RWPE2 (cell line): ENCODE measurements around the gene FANK1.
"Not testable (repeated sequence)": the region's sequence is repeated elsewhere in the genome, so short reads cannot be mapped to it uniquely, and the experiment has no call there.

Source experiments
- ATAC-seq: fragments of 200-7000 bp; cut with Tn5 transposase; 3 replicates; pipeline ENCODE4 v1.9.1; 2021; ENCODE audit warnings: low read depth
- DNase-seq: peaks from one replicate; pipeline ENCODE4 v3.0.0-alpha.2; 2020; ENCODE audit warnings: low spot score
- H3K27ac ChIP-seq: fragments of 450-650 bp; 2 replicates; pipeline ENCODE4 v1.5.1; 2017; ENCODE audit warnings: mild to moderate bottlenecking; ENCODE audit not compliant: poor library complexity, severe bottlenecking
- H3K27me3 ChIP-seq: fragments of 250-450 bp; sonication (Bioruptor Pico); 2 replicates; pipeline ENCODE4 v1.5.1; 2021; ENCODE audit warnings: mild to moderate bottlenecking, moderate library complexity; ENCODE audit not compliant: insufficient read depth, poor library complexity, severe bottlenecking
- H3K36me3 ChIP-seq: fragments of 250-450 bp; sonication (Bioruptor Pico); 2 replicates; pipeline ENCODE4 v1.5.1; 2020; ENCODE audit warnings: low read depth, mild to moderate bottlenecking, moderate library complexity
- H3K4me1 ChIP-seq: fragments of 250-450 bp; sonication (Bioruptor Pico); 2 replicates; pipeline ENCODE4 v1.5.1; 2021; ENCODE audit warnings: mild to moderate bottlenecking, moderate library complexity; ENCODE audit not compliant: insufficient read depth, poor library complexity, severe bottlenecking
- H3K4me3 ChIP-seq: fragments of 250-450 bp; sonication (Bioruptor Pico); 2 replicates; pipeline ENCODE4 v1.5.1; 2021; ENCODE audit warnings: mild to moderate bottlenecking, moderate library complexity; ENCODE audit not compliant: severe bottlenecking
- H3K9me3 ChIP-seq: fragments of 250-450 bp; sonication (Bioruptor Pico); 2 replicates; pipeline ENCODE4 v1.5.1; 2021; ENCODE audit warnings: mild to moderate bottlenecking, moderate library complexity; ENCODE audit not compliant: severe bottlenecking
- TF ChIP-seq, protein P1 (sequence below): fragments of 450-650 bp; IDR thresholded peaks from one replicate; pipeline ENCODE4 v1.5.1; 2017; ENCODE audit warnings: mild to moderate bottlenecking, moderate library complexity; ENCODE audit not compliant: poor library complexity, severe bottlenecking

The FANK1 gene

DNA sequence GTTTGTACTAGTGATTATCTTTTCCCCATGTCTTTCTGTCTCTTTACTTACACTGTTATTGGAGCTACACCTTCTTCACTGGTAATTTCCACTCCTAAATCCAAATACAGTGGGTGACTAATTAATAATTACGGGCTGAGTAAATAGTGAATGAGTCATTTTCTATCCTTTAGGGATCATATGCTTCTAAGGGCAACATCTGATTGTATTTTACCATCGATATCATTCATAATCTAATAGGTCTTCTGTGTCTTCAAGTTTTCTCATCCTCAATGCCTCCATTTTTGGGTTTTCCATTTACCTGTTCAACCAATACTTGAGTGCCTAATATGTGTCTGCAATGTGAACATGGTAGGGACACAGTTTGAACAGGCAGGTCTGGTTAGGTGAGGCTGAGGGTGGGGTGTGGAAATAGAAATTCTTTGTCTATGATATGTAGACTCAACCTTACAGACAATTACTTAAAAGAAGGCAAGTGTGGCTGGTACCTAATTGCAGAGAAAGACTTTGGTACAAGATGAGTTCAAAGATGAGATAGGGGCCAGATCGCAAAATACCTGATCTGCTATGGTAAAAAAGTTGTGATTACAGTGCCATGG lies 9.4 kb upstream of the FANK1 start:
- Histone ChIP-seq H3K36me3 (peaks cover 7% of the 10 kb centered on the region), H3K4me1 (peaks cover 20% of the 10 kb centered on the region), H3K9me3 (no peaks in the 10 kb centered on the region), H3K4me3 (no peak overlapping the region), H3K27me3 (no peaks in the 10 kb centered on the region), H3K27ac (no peak overlapping the region)
- ATAC-seq (peak; percentile 56; the same call in 2 of the 3 replicates), DNase-seq (no peak)
- TF ChIP-seq, protein P1, sequence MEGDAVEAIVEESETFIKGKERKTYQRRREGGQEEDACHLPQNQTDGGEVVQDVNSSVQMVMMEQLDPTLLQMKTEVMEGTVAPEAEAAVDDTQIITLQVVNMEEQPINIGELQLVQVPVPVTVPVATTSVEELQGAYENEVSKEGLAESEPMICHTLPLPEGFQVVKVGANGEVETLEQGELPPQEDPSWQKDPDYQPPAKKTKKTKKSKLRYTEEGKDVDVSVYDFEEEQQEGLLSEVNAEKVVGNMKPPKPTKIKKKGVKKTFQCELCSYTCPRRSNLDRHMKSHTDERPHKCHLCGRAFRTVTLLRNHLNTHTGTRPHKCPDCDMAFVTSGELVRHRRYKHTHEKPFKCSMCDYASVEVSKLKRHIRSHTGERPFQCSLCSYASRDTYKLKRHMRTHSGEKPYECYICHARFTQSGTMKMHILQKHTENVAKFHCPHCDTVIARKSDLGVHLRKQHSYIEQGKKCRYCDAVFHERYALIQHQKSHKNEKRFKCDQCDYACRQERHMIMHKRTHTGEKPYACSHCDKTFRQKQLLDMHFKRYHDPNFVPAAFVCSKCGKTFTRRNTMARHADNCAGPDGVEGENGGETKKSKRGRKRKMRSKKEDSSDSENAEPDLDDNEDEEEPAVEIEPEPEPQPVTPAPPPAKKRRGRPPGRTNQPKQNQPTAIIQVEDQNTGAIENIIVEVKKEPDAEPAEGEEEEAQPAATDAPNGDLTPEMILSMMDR = no peak

- not testable (repeated sequence) for ATAC-seq, H3K9me3 ChIP-seq, DNase-seq, H3K27me3 ChIP-seq, H3K36me3 ChIP-seq, H3K4me3 ChIP-seq, H3K27ac ChIP-seq
- peaks cover 33% of the 10 kb centered on the region for H3K4me1 ChIP-seq
These were observed 6.9 kb upstream of the FANK1 start for GRCh38 chr10:125889441-125889840.

- not testable (repeated sequence) for H3K9me3 ChIP-seq
These were observed 4.0 kb upstream of the FANK1 start for GRCh38 chr10:125892402-125892801.

DNA sequence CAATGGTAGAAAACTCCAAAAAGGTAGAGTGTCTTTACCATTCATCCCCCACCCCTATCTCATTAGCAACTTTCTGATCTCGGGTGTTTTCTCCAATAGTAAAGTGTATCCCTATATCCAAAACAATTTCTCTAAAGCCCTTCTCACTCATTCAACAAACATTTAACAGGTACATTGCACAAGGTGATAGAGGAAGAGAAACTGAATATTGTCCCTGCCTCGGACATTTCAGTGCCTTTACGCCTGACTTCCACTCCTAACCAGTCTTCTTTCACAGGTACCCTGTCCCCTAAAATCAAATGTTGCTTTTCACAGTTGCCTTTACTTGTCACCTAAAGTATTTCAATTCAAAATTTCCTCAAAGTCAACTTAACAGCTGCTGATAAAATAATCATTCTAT lies 2.2 kb upstream of the FANK1 start:
- not testable (repeated sequence) for H3K4me3 ChIP-seq, H3K9me3 ChIP-seq, H3K27ac ChIP-seq, H3K27me3 ChIP-seq, ATAC-seq, H3K36me3 ChIP-seq, DNase-seq
- peaks cover 24% of the 10 kb centered on the region for H3K4me1 ChIP-seq

More at GRCh38 chr10:125892402-125892801, 4.0 kb upstream of the FANK1 start:
- Histone ChIP-seq H3K27ac (peak overlapping the region; percentile 20), H3K4me1 (peaks cover 25% of the 10 kb centered on the region)
- not testable (repeated sequence) for H3K36me3 ChIP-seq, DNase-seq, H3K4me3 ChIP-seq, H3K27me3 ChIP-seq
- ATAC-seq = peak; percentile 51

DNA sequence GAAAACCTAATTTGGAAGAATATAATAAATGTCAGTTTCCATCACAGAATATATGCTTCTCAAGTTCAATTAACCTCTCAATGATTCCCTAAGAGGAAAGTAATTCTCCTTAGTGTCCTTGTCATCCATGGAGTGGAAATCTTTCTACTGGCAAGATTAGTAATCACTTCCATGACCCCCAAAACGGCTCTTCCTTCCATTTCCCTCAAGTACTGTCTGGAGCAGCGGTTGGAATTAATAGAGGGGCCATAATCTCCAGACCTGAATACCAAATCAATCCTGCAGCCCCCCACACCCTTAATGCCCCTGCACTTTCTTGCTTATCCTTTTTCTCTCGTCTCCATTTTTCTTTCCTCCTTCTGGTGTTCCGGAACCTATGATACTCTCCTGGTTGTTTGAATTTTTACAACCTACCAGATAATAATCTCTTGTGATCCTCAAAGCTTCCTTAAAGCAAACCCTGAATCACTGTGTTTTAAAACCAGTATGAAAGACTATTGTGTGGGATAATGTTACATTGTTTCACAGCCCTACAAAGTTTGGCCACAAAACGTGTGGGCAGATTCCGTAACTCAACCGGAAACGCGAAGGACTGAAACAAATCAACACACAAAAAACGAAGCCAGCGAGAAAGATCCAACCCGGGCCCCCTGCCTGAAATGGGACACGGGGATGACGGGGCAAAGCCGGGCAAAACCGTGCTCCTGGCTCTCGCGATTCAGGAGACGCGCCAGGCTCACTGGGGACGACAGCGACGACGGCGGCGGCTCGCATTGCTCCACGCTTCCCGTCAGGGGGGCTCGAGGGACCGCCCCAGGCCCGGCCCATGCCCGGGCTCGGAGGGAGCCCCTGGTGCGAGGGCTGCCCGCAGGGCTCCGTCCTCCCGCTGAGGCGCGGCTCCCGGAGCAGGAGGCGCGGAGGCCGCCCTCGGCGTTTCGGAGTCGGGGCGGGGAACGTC lies 955 bp upstream of the FANK1 start:
- H3K9me3 ChIP-seq, H3K27me3 ChIP-seq, H3K36me3 ChIP-seq: not testable (repeated sequence)
- Histone ChIP-seq H3K4me1 (peaks cover 26% of the 10 kb centered on the region), H3K4me3 (peak overlapping the region; percentile 92), H3K27ac (peak overlapping the region; percentile 79)
- ATAC-seq (peak; percentile 59), DNase-seq (peak; percentile 76)

DNA sequence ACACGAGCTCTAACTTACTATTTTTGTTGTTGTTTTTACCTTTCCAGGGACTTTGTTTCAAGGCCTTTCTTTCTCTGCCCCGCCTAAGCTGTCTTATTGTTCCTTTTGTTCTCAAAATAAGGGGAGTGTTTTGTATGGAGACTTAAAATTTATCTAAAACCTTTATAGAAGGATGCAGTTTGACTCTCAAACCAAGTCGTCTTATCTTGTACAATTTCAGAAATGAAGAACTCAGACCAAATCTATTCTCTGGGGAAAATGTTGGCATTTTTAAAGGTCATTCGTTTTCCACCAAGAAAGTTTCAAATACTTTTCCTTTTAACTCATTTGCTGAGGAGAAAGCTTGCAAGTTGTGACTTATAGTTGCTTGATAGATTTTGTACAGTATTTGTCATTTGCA lies 953 bp downstream of the FANK1 start:
- DNase-seq, H3K27me3 ChIP-seq, H3K36me3 ChIP-seq, H3K9me3 ChIP-seq, ATAC-seq: not testable (repeated sequence)
- Histone ChIP-seq H3K27ac (peak overlapping the region; percentile 79), H3K4me1 (peaks cover 30% of the 10 kb centered on the region), H3K4me3 (peak overlapping the region; percentile 92)

- not testable (repeated sequence) for H3K36me3 ChIP-seq, H3K27me3 ChIP-seq, DNase-seq, H3K4me3 ChIP-seq, H3K9me3 ChIP-seq
- Histone ChIP-seq H3K27ac (peak overlapping the region; percentile 69), H3K4me1 (peaks cover 20% of the 10 kb centered on the region)
- peak; percentile 62 for ATAC-seq
These were observed 4.6 kb downstream of the FANK1 start for GRCh38 chr10:125900963-125901362.

GRCh38 chr10:125903135-125903640 lies 6.8 kb downstream of the FANK1 start:
- not testable (repeated sequence) for H3K27me3 ChIP-seq, H3K4me3 ChIP-seq, H3K36me3 ChIP-seq, H3K9me3 ChIP-seq
- H3K4me1 ChIP-seq = peaks cover 14% of the 10 kb centered on the region
- ATAC-seq = 0 out of 3 replicates have a peak, but pooled peaks have one; percentile 12
- peak; percentile 66 for DNase-seq
- peak overlapping the region; percentile 69 for H3K27ac ChIP-seq

DNA sequence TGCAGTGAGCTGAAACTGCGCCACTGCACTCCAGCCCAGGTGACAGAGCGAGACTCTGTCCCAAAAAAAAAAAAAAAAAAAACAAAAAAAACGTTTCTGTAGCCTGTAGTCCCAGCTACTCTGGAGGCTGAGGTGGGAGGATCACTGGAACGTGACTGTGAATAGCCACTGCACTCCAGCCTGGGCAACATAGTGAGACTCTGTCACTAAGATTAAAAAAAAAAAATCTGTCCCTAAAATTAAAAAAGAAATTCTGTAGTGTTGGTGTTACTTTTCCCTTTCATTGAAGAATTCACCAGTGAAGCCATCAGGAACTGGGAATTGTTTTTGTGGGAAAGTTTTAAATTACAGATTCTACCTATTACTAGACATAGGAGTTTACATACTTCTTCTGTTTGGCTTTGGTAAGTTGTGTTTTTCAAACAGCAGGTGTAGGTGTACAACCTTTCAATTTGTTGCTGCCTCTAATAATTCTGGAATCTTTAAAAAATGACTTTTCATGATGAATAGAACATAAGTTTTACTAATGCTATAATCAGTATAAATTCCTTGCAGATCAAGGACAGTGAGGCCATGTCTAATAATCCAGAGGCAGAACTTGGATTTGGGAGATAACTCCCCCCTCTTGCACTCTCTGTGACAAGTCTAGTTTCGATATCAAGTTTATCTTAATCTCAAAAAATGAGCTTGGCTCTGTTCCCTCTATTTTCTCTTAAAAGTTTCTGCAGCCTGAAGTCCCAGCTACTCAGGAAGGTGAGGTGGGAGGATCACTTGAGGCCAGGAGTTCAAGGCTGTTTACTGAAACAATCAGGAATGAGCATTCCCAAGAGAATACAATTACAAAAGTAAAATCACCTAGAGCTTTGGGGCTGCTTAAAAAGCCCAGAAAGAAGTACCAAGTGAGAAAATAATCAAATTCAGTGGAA lies 9.0 kb downstream of the FANK1 start:
- not testable (repeated sequence) for H3K27ac ChIP-seq, H3K9me3 ChIP-seq, H3K4me3 ChIP-seq, DNase-seq, ATAC-seq, H3K36me3 ChIP-seq, H3K27me3 ChIP-seq
- H3K4me1 ChIP-seq = peaks cover 13% of the 10 kb centered on the region
